Astrocyte of the cerebellum (primary cell): ENCODE measurements around the gene DSN1.

Experiments
- DNase-seq: peaks from one replicate; pipeline ENCODE4 v3.0.0-alpha.2; 2011; ENCODE audit warnings: low read depth
- H3K4me3 ChIP-seq: 2 replicates; pipeline ENCODE4 v1.5.1; 2011; ENCODE audit warnings: mild to moderate bottlenecking, low read depth, low read length, moderate library complexity
- CTCF ChIP-seq: IDR thresholded peaks from 2 replicates; pipeline ENCODE4 v1.5.1; 2012; ENCODE audit warnings: low read length, low read depth, moderate library complexity, mild to moderate bottlenecking; ENCODE audit errors: missing control alignments
- in situ Hi-C: cut with HindIII; loops from 2 replicates; pipeline ENCODE4 v1.10.0; 2017; ENCODE audit warnings: low sequenced_read_pairs

DSN1 gene

GRCh38 chr20:36742558-36742957, 31.0 kb downstream of the DSN1 start:
- no peak overlapping the region for H3K4me3 ChIP-seq
- in situ Hi-C loops: loop anchor here (5.0 kb wide), 1 partner anchor 100 kb away; no protein-coding TSS in a partner anchor
- no peak for TF ChIP-seq CTCF
- DNase-seq: no peak

DNA sequence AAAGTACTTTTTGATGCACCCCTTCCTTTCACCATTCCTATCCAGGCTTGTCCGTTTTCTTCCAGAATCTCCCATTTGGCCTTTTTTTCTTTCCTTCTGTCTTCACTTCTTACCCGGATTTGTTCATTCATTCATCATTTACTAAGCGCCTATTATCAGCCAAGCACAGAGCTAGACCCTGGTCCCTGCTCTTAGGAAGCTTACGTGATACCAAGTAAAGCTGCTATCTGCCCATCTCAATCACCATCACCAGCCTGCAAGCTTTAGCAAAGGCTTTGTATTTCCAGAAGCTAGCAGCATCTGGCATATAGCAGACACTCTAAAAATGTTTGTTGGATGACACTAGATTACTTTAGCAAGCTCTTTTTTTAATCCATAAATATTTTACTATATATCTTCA, 32.5 kb downstream of the DSN1 start:
- TF ChIP-seq CTCF: no peak
- in situ Hi-C loops: loop anchor here (5.0 kb wide), 1 partner anchor 99 kb away; no protein-coding TSS in a partner anchor
- no peak overlapping the region for H3K4me3 ChIP-seq
- DNase-seq: no peak

DNA sequence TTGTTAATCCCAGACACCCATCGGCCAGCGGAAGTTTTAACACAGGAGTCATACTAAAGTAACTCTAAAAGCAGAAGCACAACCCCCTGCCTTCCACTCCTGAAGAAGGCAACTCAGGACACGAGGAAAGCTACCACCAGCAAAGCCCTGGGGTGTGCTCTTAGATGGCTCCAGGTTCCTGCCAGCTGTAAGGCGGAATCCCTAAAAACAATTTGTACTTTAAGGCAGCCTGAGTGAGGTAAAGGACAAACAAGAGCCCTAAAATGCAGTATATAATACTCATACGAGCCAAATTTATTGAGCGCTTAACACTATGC, 36.4 kb downstream of the DSN1 start:
- no peak for TF ChIP-seq CTCF
- no peak overlapping the region for H3K4me3 ChIP-seq
- in situ Hi-C loops: no loop called here
- no peak for DNase-seq

DNA sequence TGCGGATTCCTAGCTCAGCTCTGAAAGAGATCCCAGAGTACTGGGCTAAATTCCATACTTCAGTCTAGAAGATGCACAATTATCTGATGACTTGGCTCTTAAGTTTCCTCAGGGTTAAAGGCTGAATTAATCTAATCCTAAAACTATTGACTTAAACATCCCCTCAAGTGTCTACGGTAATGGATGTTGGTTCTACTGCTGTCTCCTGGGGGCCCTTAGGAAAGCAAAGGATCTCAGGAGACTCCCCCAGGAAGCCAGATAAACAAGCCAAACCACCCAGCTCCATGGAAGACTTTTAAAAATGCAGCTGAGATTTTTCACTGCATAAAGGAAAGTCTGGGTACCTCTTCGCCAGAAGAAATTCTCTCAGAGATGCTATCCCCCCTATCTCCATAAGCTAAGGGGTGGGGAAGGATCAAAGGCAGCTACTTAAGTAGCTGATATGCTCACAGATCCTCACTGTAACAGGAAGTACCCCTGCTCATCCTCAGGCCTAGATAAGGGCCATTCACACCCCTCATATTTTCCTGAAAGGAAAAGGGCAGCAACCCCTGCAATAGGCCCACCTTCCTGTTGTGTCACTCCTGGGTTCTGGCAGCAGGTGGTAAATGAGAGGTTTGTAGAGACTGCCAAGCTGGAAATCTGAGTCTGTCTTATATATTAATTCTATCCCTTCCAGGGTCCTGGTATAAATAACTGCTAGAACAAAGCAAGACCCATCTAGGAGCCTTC, 36.9 kb downstream of the DSN1 start:
- in situ Hi-C loops: no loop called here
- no peak for TF ChIP-seq CTCF
- no peak for DNase-seq
- H3K4me3 ChIP-seq: no peak overlapping the region

DNA sequence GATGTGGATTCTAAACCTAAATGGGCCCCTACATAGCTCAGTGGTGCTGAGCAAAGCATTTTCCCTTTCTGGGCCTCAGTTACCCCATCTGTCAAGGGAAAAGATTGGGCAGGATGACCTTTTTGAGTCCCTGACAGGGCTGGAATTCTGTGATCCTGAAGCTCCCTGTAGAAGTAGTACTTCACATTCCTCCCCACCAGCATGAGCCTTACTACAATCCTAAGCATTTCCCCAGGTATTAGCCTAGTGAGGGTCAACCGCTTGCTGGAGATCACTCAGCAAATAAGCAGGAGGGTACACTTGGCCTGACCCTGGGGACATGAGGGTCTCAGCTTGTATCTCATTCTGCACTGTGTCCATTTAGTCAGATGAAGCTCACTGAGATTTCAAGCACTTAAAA, 41.1 kb downstream of the DSN1 start:
- H3K4me3 ChIP-seq: no peak overlapping the region
- in situ Hi-C loops: no loop called here
- no peak for TF ChIP-seq CTCF
- DNase-seq: no peak

- in situ Hi-C loops: no loop called here
- no peak overlapping the region for H3K4me3 ChIP-seq
- no peak for DNase-seq
- TF ChIP-seq CTCF: peak; percentile 26
Measured at GRCh38 chr20:36728986-36729385, 44.6 kb downstream of the DSN1 start.
